Measurements from ENCODE around the gene GJB3.
"Not testable (repeated sequence)": the region's sequence is repeated elsewhere in the genome, so short reads cannot be mapped to it uniquely, and the experiment has no call there.

GRCh38 chr1:34810781-34811180 lies 29.8 kb downstream of the GJB3 start:
- not testable (repeated sequence) for TF ChIP-seq CTCF (IDR thresholded peaks at IDR 0.05 in 2 of 3, conservative IDR thresholded peaks at IDR 0.05 in 1 of 3; ENCODE audit: borderline replicate concordance in 1 of 3, insufficient read depth in 1 of 3, low read depth in 2 of 3, low read length in 2 of 3); EZH2 (IDR thresholded peaks at IDR 0.05); EZH2phosphoT487 (IDR thresholded peaks at IDR 0.05; ENCODE audit: borderline replicate concordance); YY1 (IDR thresholded peaks at IDR 0.05; ENCODE audit: extremely low read depth, insufficient replicate concordance, low read depth, low read length); CEBPB (IDR thresholded peaks at IDR 0.05; ENCODE audit: low read depth); EGR1 (IDR thresholded peaks at IDR 0.05; ENCODE audit: low read depth); POLR2AphosphoS5 (IDR thresholded peaks at IDR 0.05; ENCODE audit: low read depth, low read length); MAX (IDR thresholded peaks at IDR 0.05); REST (IDR thresholded peaks at IDR 0.05; ENCODE audit: low read depth)

Measured in HCT116 (cell line).